Stimulated activated CD4-positive, alpha-beta T cell treated with anti-CD3 and anti-CD28 coated beads, Interleukin-1b, Interleukin-23, amount 100 ng/mL, for 4 hours (primary cell): ENCODE measurements around the gene HDAC7.

Source experiments
- DNase-seq, 2 donors: peaks; one replicate each; pipeline ENCODE4 v3.0.0-alpha.2; 2020; ENCODE audit warnings: low read depth in 2 of 2

The HDAC7 gene

DNA sequence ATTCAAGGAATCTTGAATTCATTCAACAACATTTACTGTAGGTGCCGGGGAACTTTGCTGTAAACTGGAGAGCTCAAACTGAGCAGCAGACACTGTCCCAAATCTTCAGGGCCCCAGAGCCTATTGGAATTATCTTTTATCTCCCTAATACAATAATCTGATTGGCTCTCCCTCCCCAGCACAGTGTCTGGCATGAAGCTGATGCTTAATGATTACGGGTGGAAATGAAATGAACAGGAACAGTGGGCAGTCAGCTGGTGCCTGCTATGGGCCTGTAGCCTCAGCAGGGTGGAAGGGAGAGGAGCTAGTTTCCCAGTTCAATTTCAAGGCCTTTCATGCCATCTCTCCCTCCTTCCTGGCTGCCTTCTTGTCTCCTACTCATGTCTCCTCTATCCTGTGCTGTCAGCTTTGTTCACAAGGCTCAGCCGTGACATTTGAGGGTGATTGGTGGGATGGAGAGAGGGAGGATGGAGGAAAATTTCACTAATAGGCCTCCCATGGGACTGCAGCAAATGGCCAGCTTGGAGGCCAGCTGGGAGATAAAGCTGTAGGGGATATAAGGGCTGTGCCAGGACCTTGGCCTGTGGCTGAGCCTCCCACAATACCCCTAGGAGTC lies 56.7 kb downstream of the HDAC7 start:
- no peak for DNase-seq

DNA sequence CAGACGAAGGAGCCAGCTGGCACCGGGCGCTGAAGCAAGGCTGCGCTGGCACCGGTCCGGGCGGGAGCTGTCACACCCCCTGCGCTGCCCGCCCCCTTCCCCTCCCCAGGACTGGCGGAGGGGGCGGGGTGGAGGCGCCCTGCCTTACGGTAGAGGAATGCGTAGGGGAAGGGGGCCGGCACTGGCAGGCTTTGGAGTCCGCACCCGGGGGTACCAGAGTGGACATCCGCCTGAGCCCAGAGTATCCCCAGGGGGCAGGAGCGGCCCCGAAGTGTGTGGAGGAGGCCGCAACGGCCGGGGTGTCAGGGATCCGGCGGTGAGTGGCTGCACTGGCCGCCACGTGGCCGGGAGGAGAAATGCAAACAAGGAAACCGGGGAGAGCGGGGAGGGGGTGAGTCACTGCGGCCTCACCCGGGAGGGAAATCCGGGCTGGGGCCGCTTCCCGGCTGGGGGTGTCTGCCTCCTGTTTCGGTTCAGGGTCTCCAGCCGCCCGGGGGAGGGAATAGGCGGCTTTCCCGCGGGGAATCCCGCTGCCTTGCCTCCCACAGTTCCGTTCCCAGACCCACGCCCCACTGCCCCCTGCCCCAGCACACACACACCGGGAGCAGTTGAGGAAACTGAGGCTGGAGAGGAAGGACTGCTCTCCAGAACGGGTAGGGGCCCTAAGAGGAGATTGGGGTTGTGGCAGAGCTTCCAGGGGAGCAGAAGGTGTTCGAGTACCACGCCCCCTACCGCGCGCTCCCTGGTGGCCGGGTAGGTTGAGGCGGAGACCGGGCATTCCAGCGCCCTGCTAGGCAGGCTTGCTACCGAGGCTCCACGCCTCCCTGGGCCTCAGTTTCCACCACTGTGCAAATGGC lies 60.6 kb downstream of the HDAC7 start, which contains the start of gene RAPGEF3:
RAPGEF3 (minus strand) TSS at position 47 of the 857 bp plus-strand sequence. CDS start 324 bp downstream, outside the sequence.
- DNase-seq: peak; percentile 56 to 60

DNA sequence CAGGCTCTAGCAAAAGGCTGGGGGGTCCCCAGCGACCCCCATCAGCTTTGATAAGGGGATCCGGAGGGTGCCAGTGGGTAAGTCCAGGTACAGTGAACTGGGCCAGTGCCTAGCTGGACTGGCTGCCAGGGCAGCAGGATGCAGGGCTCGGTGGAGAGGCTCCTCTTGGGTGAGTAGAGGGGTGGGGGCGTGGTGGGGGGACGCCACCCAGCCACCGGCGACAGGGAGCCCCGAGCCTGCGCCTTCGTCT lies 61.2 kb downstream of the HDAC7 start:
- no peak for DNase-seq

DNA sequence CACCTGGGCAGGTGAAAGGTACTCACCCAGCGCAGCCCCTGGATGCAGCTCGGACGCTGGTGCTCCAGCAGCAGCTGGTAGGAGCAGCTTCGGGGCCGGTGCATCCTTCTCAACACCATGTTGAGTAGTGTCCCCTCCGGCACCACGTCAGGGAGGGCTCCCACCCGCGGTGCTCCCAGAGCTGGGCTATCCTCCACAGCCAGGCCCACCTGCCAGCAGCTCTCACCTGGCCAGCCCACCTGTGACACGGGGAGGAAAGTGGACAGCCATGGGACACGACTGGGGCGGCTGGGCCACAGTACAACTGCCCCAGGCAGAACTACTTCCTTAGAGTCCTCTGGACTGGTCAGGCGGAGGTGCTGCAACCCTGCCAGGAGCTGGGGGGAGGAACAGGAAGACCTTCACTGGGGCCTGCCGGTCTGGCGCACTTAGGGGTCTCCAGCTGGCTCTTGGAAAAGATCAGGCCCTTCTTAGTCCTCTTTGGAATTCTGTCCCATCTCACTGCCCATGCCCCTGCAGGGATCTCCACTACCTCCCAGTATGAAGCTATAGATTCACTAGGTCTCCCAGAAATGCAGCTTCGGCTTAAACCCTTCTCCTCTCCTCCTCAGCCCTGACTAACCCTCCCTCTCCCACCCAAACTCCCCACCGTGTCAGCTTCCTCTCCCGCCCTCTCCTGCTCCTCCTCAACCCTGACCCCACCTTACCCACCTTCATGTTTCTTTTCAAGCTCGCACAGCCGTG lies 61.7 kb downstream of the HDAC7 start:
- no peak for DNase-seq

DNA sequence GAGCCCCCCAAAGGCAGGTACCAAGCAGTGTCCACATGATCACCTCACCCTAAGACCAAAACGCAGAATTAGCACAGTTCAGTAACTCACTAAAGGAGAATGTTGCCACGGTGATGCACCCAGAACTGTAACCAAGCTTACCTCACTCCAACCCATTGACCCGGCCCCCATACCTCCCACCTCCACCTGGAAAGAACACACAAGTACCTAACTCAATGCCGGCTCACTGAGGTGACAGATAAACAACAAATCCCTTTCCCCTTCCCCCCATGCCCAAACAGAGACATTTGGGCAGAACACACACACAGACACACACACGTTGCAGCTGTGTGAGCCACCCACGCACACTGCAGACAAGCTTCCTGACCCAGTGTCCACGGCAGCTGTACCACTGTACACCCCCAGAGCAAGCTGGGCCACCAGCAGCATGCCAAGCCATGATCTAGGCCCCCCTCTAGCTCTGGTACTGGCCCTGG lies 62.3 kb downstream of the HDAC7 start:
- no peak for DNase-seq

DNA sequence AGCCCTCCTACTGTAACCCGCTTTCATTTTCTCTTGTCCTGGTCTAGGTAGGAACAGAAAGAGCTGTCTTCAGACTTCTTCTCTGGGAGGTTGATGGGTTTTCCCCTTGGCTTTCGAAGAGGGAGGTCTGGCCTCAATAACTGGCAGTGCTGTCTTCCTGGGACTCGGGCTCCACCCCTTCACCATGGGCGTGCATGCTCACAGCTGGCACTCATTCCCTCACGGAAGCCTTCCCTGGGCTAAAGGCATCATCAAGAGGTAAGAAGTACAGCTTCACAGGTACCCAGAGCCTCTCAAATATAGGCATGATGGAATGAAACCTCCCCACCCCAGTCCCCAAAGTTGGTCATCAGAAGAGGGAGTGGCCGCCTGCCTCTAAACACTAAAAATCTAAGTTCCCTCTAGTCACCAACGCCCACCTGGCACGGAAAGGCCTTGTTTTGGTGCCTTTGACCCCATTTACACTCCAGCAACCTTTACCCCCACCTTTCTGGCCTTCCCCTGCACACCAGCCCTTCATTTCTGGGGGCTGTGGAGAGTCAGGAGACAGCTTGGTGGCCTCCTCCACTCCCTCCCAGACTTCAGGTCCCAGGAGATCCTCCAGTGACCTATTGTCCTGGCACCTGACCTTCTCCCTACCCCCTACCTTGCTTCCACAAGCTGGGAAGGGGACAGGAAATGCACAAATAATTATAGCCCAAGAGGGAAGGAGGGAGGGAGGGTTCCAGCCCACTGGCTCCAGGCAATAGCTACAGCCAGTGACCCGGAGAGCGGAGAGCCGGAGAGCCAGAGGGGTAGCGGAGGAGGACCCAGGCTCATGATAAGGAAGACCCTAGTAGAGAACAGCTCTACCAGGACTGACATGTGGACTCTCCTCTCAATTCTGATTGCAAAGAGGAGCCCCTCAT lies 63.8 kb downstream of the HDAC7 start:
- no peak for DNase-seq

DNA sequence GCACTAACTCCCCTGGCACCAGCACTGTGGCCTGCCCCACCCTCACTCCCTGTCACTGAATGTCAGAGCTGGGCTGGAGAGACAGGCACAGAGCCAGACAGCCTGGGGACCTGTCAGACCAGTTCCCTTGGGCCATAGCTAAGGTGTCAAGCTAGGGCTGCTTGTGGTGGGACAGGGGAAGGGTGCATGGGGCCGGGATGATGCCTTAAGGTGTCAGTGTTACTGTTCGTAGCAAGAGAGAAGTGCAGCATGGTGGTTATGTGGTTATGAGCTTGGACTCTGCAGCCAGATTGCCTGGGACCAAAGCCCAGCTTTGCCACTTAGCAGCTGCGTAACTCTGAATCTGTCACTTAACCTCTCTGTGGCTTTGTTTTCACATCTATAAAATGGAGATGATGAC lies 64.8 kb downstream of the HDAC7 start:
- DNase-seq: no peak

DNA sequence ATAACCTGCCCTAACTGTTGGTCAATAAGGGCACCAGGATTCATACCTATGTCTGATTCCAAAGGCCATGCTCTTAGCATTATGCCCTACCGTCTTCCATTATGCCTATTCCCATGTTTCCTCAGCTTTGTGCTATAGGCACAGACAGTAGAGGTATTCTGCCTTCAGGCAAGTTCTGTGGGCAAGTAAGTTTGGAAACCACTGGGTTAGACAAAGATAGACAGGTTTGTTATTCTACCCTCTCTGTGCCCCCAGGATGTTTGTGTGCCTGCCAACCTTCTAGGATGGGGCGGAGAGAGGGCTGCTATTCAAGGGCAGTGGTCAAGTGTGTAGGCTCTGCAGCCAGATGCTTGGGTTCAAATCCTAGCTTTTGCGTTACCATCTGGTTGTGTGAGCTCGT lies 65.6 kb downstream of the HDAC7 start:
- DNase-seq: no peak

DNA sequence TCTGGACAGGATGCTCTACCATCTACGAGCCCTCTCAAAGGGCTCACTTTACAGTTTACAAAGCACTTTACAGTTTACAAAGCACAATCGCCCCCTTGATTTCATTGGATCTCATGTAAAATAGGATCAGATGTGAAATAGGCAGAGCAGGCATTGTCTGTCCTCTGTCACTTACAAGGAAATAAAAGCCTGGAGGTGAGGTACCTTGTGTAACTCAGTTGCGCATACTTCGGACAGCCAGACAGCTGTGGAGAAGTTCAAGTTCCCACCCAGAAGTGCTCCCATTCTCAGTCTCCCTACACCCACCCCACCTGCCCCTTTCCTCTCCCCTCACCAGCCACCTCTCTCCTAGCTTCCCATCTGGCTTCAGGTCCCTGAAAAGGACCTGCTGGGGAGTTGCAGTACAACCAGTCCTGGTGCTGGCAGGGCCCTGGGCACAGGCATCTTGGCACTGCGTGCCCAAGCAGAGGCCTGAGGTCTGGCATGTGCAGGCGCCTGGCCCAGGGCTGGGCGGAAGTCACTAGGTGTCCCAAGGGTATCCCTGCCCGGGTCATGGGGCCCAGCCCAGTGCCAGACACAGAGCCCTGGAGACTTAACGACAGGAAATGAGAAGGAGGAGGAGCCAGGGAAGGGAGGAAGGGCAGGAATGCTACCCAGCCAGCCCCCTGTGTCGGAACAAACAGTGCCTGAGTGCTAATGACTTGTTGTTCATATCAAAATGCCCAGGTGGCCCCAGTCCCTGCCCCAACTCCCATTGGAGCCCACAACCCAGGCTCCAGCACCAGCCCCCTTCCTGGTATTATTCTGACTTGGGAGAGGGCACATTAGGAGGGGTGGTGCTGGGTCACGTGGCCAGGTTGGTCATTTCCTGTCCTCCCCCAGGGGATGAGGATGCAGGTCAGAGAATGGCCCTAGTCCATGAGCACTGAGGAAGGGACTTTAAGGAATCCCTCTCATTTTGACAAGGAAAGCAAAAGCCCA lies 66.4 kb downstream of the HDAC7 start:
- no peak for DNase-seq

DNA sequence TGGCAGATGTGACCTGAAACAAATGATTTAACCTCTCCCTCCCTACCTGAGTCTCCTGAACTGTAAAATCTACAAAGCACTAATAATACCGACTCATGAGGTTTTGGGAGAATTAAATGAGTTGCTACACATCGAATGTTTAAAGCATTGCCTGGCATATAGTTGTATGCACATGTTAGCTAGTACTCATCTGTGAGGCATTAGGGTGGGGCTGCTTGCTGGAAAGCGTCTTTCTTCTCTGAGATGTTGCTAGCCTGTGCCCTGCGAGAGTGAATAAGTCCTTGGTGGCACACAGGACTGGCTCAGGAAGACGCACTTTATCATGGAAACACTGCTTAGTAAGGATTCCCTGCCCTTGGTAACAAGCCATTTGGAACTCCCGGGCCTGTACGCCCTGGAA lies 67.2 kb downstream of the HDAC7 start:
- DNase-seq: no peak

DNA sequence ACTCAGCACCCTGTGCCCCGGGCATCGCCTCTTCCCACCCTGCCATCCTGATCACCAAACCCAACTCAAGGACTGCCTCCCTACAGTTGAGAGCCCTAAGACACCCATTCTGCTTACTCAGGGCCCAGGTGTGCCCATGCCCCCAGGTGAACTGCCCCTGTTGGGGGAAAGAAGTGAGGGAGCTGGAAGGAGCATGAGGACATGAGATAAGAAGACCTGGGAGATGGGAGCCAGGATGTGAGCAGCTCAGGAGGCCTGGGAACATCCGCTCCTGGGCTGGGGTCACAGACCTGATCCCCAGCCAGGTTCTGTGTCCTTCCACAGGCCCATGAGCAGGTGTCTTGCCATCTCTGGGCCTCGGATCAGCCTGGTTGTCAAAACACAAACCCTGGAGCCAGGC lies 67.6 kb downstream of the HDAC7 start:
- DNase-seq: no peak

DNA sequence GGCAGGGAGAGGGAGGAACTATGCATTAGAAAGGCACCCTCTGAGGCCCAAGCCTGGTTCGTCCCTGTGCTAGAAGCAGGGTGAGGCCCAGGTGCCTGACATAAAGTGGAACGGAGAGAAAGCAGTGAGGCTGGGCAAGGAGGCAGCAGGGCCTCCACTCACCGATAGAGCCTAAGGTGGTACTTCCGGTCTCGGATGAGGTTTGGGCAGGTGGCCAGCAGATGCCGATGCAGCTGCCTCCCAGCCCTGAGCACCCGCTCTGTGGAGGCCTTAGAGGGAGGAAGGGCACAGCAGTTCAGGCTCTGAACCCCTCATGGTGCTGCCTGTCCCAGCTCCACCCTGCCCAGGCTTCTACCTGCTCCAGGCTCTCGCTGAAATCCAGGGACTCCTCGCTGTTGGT lies 68.1 kb downstream of the HDAC7 start:
- DNase-seq: no peak

DNA sequence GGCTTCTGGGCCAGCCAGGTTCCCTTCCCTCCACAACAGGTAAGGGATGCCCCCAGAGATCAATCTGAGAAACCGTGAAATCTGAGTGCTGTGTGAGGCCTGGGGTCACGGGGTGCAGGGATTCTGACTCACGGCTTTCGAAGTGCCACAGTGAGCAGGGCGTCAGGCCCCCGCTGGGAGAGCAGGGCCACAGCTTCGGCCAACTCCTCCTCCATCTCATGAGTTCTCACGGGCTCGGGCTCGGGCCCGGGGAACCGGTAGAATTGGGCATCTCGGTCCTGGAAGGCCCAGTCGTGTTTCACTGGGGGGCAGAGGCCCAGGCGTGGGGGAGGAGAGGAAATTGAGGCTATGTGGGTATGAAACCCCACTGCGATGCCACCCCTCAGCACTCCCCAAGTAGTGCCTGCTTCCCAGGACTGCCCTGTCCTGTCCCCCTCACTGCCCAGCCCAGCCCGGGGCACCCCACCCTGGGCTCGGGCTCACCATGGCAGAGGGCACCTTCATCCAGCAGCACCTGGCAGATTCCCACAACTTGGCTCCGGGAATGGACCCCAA lies 68.7 kb downstream of the HDAC7 start:
- no peak for DNase-seq

DNA sequence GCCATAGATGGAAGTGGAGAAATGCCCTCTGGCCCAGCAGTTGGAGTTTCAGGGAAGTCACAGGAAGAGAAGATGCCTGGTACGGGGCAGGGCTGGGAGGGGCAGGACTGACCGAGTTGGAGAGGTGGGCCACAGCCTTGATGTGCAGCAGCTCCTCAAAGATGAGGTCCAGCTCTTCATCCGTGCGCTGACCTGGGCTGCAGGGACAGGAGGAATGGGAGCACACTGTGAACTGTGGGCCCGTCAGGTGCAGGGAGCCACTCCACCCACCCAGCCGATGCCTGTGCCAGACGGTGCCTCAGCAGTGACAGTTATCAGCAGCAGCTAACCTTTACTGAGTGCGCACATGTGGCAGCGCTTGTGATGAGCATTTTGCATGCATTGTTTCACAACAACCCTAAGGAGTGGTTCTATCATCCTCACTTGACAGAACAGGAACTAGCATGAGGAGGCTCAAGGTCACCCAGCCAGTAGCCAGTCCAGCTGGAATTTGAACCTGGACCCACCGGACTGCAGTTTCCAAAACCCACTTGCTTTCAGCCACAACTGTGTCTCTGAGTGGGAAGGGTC lies 69.4 kb downstream of the HDAC7 start:
- DNase-seq: no peak

DNA sequence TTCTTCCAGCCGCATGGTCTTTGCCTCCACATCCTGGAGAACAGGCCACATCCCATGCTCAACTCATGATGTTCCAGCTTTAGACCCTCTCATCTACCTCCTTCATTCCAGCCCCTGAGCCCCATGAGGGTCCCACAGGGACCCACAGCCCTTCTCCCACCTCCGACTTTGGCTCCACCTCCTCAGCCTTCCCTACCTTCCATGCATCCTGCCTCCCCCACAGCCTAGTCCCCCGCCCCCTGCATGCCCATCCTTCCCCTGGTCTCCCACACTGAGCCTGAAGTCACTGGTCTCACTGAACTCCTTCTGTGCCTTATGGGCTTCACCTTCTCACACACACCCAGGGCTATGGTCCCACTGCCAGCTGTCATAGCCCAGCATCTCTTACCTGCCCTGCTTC lies 70.8 kb downstream of the HDAC7 start:
- DNase-seq: no peak

DNA sequence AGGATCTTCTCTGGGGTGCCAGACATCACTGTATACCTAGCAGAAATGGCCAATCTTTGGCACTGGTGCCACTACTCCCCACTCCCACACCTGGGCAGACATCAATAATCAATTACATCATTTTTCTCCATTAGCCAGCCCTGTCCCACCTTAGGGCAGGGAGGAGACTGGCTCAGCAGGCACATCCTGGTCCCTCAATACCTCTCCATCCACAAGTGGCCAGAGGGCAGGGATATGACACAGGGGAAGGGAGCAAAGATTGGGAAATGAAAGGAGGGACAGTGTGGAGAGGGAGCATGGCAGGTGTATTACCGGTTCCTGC lies 71.2 kb downstream of the HDAC7 start:
- DNase-seq: no peak

DNA sequence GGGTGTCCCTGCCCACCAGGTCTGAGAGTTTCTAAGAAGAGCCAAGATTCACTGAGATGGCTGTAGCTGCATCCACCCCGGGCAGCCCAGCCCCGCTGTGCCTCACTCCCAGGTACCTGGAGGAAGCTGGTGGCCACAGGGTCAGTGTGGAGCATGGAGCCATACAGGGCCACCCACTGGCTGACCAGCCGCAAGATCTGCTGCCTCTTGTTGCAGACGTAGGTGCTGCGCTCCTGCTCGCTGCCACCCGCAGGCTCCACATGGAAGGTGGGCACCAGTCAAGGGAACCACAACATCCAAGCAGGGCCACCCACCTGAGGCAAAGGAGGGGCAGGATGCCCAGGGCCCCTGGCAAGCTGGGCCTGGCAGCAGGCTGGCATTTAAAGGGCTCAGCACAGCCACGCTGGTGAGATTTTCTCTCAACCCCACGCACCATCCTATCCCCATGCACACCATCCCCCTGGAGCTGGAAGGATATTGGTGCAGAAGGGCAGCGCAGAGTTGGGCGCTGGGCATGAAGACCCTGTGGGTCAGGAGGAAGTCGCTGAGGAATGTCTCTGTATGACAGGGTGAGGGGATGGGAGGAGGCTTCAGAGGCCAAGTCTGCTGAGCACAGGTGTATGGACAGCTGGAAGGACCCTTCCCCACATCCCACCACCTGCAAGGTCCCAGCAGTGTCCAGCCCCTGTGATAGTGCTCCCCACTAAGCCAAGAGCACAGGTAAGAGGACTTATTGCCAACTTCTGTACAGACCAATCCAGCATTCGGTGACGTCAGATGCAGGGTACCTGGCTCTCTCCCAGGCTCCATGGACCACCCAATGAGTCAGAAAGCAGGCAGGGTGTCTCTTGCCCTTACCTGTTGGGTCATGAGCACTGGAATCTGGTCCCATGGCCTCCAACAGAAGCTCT lies 71.9 kb downstream of the HDAC7 start:
- no peak for DNase-seq

DNA sequence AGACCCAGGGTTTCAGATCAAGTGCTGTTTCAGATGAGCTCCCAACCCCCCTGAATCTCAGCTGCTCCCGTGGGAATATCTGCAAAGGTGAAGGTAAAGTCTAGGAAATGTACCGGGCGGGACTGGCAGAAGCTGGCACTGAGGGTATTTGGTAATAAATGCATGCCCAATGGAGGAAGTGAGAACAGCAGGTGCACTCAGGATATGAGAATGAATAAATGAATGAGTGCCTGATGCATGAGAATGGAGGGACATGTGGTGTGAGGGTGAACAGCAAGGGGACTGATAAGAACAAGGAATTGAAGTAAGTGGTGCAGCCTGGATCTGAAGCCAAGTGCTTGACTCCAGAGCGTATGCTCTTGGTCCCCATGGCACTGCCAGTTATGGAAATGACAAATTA lies 72.6 kb downstream of the HDAC7 start:
- DNase-seq: no peak

DNA sequence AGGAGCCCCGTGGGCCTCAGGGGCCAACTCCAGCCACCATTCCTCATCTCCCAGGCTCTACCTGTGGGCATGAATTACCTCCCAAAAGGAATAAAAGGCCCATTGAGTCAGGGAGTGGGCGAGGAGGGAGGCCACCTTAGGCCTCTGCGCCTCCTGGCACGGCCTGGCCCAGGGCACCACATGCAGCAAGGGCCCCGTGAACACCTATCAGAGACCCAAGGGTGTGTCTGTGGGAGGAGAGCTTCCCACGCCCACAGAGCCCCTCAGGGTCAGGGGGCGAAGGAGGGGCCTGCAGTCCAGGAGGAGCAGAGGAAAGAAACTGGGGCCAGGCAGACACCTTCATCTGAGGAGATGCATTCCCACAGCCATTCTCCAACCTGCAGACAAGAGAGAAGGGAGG lies 73.2 kb downstream of the HDAC7 start:
- DNase-seq: no peak
